HepG2 (cell line): ENCODE measurements around the gene MRPS35. TPM values are rescaled to one million over a fixed set of nuclear protein-coding genes. Genes with fewer than 3 reads are reported as not detected.

ENCODE experiments used
- ATAC-seq: fragments of 200-7000 bp; cut with Tn5 transposase; 3 replicates; pipeline ENCODE4 v1.9.1; 2020; ENCODE audit warnings: mild to moderate bottlenecking, moderate library complexity
- BruUV-seq: library from RNA; stranded (reverse); fragments of 400-500 nt; replicated peaks from 2 replicates; lab custom pipeline; 2021; lab: Mats Ljungman, UMichigan
- CTCF ChIA-PET: fragments of 300-600 bp; formaldehyde crosslinking; extraction: SDS; loops from one replicate; lab custom pipeline; 2021; ENCODE audit warnings: low total read pairs, inconsistent platforms, low intra/inter-chr PET ratio; lab: Yijun Ruan, JAX
- POLR2A ChIA-PET: fragments of 350-600 bp; sonication (Branson Sonifier 250); formaldehyde crosslinking; loops from one replicate; lab custom pipeline; 2020; ENCODE audit warnings: antibody characterized with exemption, inconsistent platforms; lab: Yijun Ruan, JAX
- DNase-seq: peaks from one replicate; pipeline ENCODE4 v3.0.0-alpha.2; 2015; ENCODE audit warnings: low spot score
- FAIRE-seq: peaks from 3 replicates; lab custom pipeline; 2011; peaks lifted over from hg19 to GRCh38; lab: Jason Lieb, UNC
- H2AFZ ChIP-seq: one replicate; pipeline ENCODE4 v1.6.1; 2011; ENCODE audit warnings: low read length, inconsistent platforms
- H3K27ac ChIP-seq: fragments of 300-600 bp; 3 replicates; pipeline ENCODE4 v1.8.0; 2011; ENCODE audit warnings: mixed run types, mild to moderate bottlenecking, mixed read lengths, low read length, inconsistent platforms; ENCODE audit not compliant: insufficient read depth; ENCODE audit errors: extremely low read length
- H3K27me3 ChIP-seq, 2 experiments: fragments of 200-600 bp in 1 of 2; 2 replicates in 1 of 2; 3 replicates in 1 of 2; pipeline versions ENCODE4 v1.6.0 to v1.8.0; 2011; ENCODE audit warnings: low read length in 2 of 2, mild to moderate bottlenecking in 2 of 2, moderate library complexity in 2 of 2, inconsistent platforms in 1 of 2; ENCODE audit not compliant: insufficient read depth in 2 of 2, control insufficient read depth in 1 of 2
- H3K36me3 ChIP-seq, 2 experiments: fragments of 200-600 bp in 1 of 2; replicated peaks in 1 of 2; 2 replicates in 1 of 2; 3 replicates in 1 of 2; pipeline versions ENCODE4 v1.5.1 to v1.8.0; 2011; ENCODE audit warnings: low read length in 2 of 2, inconsistent platforms in 1 of 2; ENCODE audit not compliant: insufficient read depth in 2 of 2, control insufficient read depth in 1 of 2
- H3K4me1 ChIP-seq: 2 replicates; pipeline ENCODE4 v1.5.1; 2012; ENCODE audit warnings: low read length, inconsistent platforms; ENCODE audit not compliant: insufficient read depth
- H3K4me2 ChIP-seq: 2 replicates; pipeline ENCODE4 v1.6.0; 2011; ENCODE audit warnings: low read depth, low read length, inconsistent platforms
- H3K4me3 ChIP-seq, 3 experiments: fragments of 200-600 bp in 1 of 3; sonication (generic), shearing (Covaris generic) in 1 of 3; replicated peaks in 1 of 3; 2 replicates each; pipeline ENCODE4 v1.5.1; 2011 to 2016; ENCODE audit warnings: low read length in 3 of 3, inconsistent platforms in 2 of 3, low read depth in 2 of 3, mild to moderate bottlenecking in 2 of 3, control low read depth in 1 of 3, mixed read lengths in 1 of 3; ENCODE audit not compliant: insufficient read depth in 1 of 3
- H3K79me2 ChIP-seq: one replicate; pipeline ENCODE4 v1.6.1; 2011; ENCODE audit warnings: low read length, inconsistent platforms; ENCODE audit not compliant: insufficient read depth
- H3K9ac ChIP-seq: 2 replicates; pipeline ENCODE4 v1.6.0; 2011; ENCODE audit warnings: mild to moderate bottlenecking, low read depth, low read length, inconsistent platforms; ENCODE audit not compliant: insufficient read depth
- H3K9me3 ChIP-seq: 2 replicates; pipeline ENCODE4 v1.5.1; 2012; ENCODE audit warnings: mild to moderate bottlenecking, low read length
- H4K20me1 ChIP-seq: 2 replicates; pipeline ENCODE4 v1.6.0; 2011; ENCODE audit warnings: inconsistent platforms, mild to moderate bottlenecking, low read length, moderate library complexity; ENCODE audit not compliant: insufficient read depth
- ASH2L ChIP-seq: fragments of 300-600, 200-600 bp; sonication (generic); IDR thresholded peaks from 2 replicates; pipeline ENCODE4 v1.7.0; 2017; ENCODE audit warnings: low read depth, mild to moderate bottlenecking, moderate library complexity, mixed read lengths, low read length; ENCODE audit not compliant: insufficient read length
- ATF5 ChIP-seq: sonication (generic); formaldehyde crosslinking; IDR thresholded peaks from 2 replicates; pipeline ENCODE4 v1.4.0; 2020; ENCODE audit warnings: mild to moderate bottlenecking, low read depth, missing genetic modification reagents
- CREBL2 ChIP-seq: sonication (generic); formaldehyde crosslinking; IDR thresholded peaks from 2 replicates; pipeline ENCODE4 v1.8.1; 2023; ENCODE audit warnings: missing genetic modification reagents, mild to moderate bottlenecking, borderline replicate concordance
- CSRNP2 ChIP-seq: sonication (generic); formaldehyde crosslinking; conservative IDR thresholded peaks from 2 replicates; pipeline ENCODE4 v1.8.0; 2022; ENCODE audit warnings: low read depth, missing genetic modification reagents
- FOSL1 ChIP-seq: sonication (generic); formaldehyde crosslinking; IDR thresholded peaks from 2 replicates; pipeline ENCODE4 v1.9.0; 2021; ENCODE audit warnings: missing genetic modification reagents, borderline replicate concordance
- HDAC6 ChIP-seq: fragments of 200-600 bp; sonication (generic); IDR thresholded peaks from 2 replicates; pipeline ENCODE4 v1.7.0; 2017; ENCODE audit warnings: mild to moderate bottlenecking, antibody characterized with exemption, low read length, low read depth
- KAT2B ChIP-seq: fragments of 150-350 bp; IDR thresholded peaks from 2 replicates; pipeline ENCODE4 v1.6.1; 2014; ENCODE audit warnings: low read depth, low read length, borderline replicate concordance
- MBD4 ChIP-seq: IDR thresholded peaks from 2 replicates; pipeline ENCODE4 v1.6.1; 2012; ENCODE audit warnings: low read length, inconsistent platforms, borderline replicate concordance
- SIX4 ChIP-seq: sonication (generic); formaldehyde crosslinking; IDR thresholded peaks from 2 replicates; pipeline ENCODE4 v1.4.0; 2020; ENCODE audit warnings: missing genetic modification reagents
- SMAD9 ChIP-seq: sonication (generic); formaldehyde crosslinking; IDR thresholded peaks from 2 replicates; pipeline ENCODE4 v1.5.1; 2020; ENCODE audit warnings: mild to moderate bottlenecking, missing genetic modification reagents
- ZNF326 ChIP-seq: sonication (generic); formaldehyde crosslinking; IDR thresholded peaks from 2 replicates; pipeline ENCODE4 v1.4.0; 2020; ENCODE audit warnings: missing genetic modification reagents, borderline replicate concordance
- ZNF446 ChIP-seq: sonication (generic); formaldehyde crosslinking; IDR thresholded peaks from 2 replicates; pipeline ENCODE4 v1.5.0; 2020; ENCODE audit warnings: mild to moderate bottlenecking, missing genetic modification reagents
- ZNF749 ChIP-seq: sonication (generic); formaldehyde crosslinking; IDR thresholded peaks from 2 replicates; pipeline ENCODE4 v1.8.0; 2022; ENCODE audit warnings: mild to moderate bottlenecking, missing genetic modification reagents, moderate library complexity, borderline replicate concordance
- ZNF841 ChIP-seq: sonication (generic); formaldehyde crosslinking; IDR thresholded peaks from 2 replicates; pipeline ENCODE4 v1.8.1; 2023; ENCODE audit warnings: missing genetic modification reagents, borderline replicate concordance
- ZSCAN25 ChIP-seq: sonication (generic); formaldehyde crosslinking; IDR thresholded peaks from 2 replicates; pipeline ENCODE4 v1.8.0; 2022; ENCODE audit warnings: mild to moderate bottlenecking, missing genetic modification reagents
- WGBS: methylation state at CpG from one replicate; pipeline ENCODE4 v1.1.6; 2017; ENCODE audit warnings: low lambda C conversion rate; 5-methylcytosine and 5-hydroxymethylcytosine counted together
- in situ Hi-C: cut with HindIII; loops from 2 replicates; pipeline ENCODE4 v1.10.0; 2017; ENCODE audit warnings: low pct_unique_long_range_greater_than_20kb; ENCODE audit not compliant: extremely low pct_ligation_motif_present
- intact Hi-C: fragments of 100-400 bp; cut with micrococcal nuclease; formaldehyde crosslinking; loops from one replicate; pipeline ENCODE4 v1.10.0; 2022; ENCODE audit not compliant: unreplicated experiment
- polyA plus RNA-seq, 8 experiments: library from polyadenylated mRNA; depleted of rRNA in 3 of 8; stranded (reverse) in 7 of 8; unstranded in 1 of 8; fragments of >200 nt; fragmentation: Illumina TruSeq in 4 of 8; extraction: Trizol in 4 of 8; gene quantifications; 2 replicates each; pipeline versions ENCODE4 v1.2.1 to v1.2.3, GENCODE V29; 2011 to 2016; ENCODE audit warnings: low read depth in 4 of 8, missing spikeins in 1 of 8, mixed read lengths in 1 of 8; ENCODE audit not compliant: insufficient read depth in 1 of 8
- total RNA-seq, 5 experiments: library from RNA; depleted of rRNA; stranded (reverse); fragments of >200 nt; fragmentation: Illumina TruSeq; extraction: Trizol; gene quantifications; 2 replicates each; pipeline ENCODE4 v1.2.3, GENCODE V29; 2016; ENCODE audit warnings: low read depth in 1 of 5
- TF ChIP-seq, protein P1 (sequence below): sonication (generic); formaldehyde crosslinking; IDR thresholded peaks from 2 replicates; pipeline ENCODE4 v1.4.0; 2020; ENCODE audit warnings: missing genetic modification reagents

MRPS35 gene
- total and polyA plus RNA-seq, 2 of the 13 experiments (the other 11 are each of a cell fraction or from before 2014, with no cell fraction given): 63.4 to 104 TPM

DNA sequence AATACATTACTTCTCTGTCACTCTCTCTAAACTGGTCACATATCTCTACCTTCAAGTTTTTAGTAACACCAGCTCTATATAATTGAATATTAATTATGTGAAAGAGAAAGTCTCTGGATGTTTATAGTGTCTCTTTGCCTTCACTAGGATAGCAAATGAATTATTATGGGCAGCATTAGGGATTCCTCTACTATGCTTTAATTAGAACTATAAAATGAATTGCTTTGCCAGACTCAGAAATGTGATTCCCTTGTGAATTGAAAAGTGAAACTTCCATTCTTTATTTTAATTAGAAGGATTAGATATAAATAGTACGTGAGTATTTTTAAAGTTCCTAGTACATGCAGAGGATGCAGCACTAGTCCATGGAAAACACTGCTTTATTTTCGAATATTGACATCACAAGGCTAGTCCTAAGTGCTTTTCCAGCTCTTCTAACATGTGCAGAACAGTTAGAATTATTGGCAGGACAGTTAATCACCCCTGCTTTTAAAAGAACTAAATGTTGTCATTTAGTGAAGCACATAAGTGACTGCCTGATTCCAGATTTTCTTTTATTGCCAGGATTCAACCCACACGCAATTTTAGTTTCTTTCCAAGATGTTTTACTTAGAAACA is 37.4 kb upstream of the MRPS35 start (continued):
- TF ChIP-seq ZNF326 (CRISPR knock-in tag) (no peak), MBD4 (no peak), ZSCAN25 (no peak), FOSL1 (no peak), ASH2L (no peak), SMAD9 (CRISPR knock-in tag) (no peak), SIX4 (CRISPR knock-in tag) (no peak), ATF5 (CRISPR knock-in tag) (no peak), ZNF446 (CRISPR knock-in tag) (no peak), ZNF749 (CRISPR knock-in tag) (no peak)
- TF ChIP-seq, protein P1, sequence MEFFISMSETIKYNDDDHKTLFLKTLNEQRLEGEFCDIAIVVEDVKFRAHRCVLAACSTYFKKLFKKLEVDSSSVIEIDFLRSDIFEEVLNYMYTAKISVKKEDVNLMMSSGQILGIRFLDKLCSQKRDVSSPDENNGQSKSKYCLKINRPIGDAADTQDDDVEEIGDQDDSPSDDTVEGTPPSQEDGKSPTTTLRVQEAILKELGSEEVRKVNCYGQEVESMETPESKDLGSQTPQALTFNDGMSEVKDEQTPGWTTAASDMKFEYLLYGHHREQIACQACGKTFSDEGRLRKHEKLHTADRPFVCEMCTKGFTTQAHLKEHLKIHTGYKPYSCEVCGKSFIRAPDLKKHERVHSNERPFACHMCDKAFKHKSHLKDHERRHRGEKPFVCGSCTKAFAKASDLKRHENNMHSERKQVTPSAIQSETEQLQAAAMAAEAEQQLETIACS (CRISPR knock-in tag): no peak

- no TSS peak for BruUV-seq
- DNase-seq (no peak), FAIRE-seq (no peak), ATAC-seq (no peak)
- intact Hi-C loops (no loop called here), in situ Hi-C loops (no loop called here)
- Histone ChIP-seq H3K4me2 (no peak overlapping the region), H3K4me3 (no peak overlapping the region), H3K9me3 (no peaks in the 10 kb centered on the region), H3K36me3 (peaks cover 5 to 16% of the 10 kb centered on the region in 2 experiments; a peak in 3 of 5 replicates), H3K9ac (no peak overlapping the region), H4K20me1 (no peaks in the 10 kb centered on the region), H3K27ac (no peak overlapping the region), H3K27me3 (no peaks in the 10 kb centered on the region), H2AFZ (no peak overlapping the region), H3K79me2 (no peaks in the 10 kb centered on the region), H3K4me1 (no peaks in the 10 kb centered on the region)
- WGBS: 61% methylated on average over 2 of the region's 2 CpGs
- ChIA-PET CTCF (no interaction called here), POLR2A (no interaction called here)
- no peak for TF ChIP-seq HDAC6
- TF ChIP-seq CSRNP2 (CRISPR knock-in tag): no peak
- TF ChIP-seq ZNF841 (CRISPR knock-in tag): no peak
- TF ChIP-seq CREBL2 (CRISPR knock-in tag): no peak
- no peak for TF ChIP-seq KAT2B
These were observed 35.6 kb upstream of the MRPS35 start for GRCh38 chr12:27674989-27675388.
